Astrocyte of the hippocampus (primary cell): Measurements from ENCODE around the gene FAM229B.

Experiments
- DNase-seq: peaks from one replicate; pipeline ENCODE4 v3.0.0; 2011; ENCODE audit warnings: low read depth, low spot score

The FAM229B gene

DNA sequence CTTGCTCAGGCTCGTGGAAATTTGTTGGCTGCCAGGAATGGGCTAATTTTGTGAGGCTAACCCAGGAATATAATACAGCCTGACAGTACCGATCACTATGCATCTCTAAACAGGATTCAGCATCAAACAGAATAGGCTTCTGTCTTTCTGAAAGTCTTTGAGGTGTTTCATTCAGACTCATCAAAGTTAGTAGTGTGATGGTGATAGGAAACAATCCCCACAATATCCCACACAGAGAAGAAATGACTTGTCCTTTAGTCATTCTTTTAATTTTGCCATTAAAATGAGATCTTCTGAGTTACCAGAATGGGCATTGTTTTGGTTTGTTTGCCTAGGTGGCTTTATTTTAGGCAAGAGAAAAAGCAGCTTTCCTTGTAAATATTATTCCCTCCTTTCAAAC is 54.3 kb downstream of the FAM229B start:
- no peak for DNase-seq

DNA sequence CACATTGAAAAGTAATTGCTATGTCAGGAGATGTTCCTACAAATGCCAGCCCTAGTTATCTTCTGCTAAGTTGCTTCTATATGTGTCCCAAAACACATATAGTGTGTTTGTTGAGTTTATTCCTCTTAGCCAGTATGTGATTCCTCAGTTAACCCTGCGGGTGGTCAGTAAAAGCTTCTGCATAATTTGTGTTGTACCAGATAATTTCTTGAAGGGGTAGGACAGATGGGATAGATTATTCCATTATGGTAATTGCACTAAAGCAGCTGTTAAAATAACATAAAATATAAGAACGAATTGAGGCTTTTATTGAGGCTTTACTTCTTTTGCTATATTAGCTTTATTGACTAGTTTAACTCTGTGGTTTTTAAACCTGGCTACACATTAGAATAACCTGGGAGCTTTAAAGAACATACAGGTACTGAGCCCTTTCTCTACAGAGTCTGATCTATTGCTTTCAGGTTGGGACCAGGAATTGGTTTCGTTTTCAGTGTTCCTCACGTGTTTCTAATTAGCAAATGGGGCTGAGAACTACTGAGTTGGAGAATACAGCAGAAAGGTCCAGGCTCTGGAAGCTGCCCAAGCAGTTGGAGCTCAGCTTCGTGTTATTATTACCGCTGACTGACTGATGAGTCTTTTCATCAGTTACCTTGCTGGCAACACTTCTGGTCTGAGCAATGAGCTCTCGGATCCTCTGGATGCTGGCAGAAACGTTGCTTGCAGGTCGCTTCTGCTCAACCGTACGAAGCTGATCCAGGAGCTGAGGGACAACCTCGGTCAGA is 56.9 kb downstream of the FAM229B start:
- no peak for DNase-seq

DNA sequence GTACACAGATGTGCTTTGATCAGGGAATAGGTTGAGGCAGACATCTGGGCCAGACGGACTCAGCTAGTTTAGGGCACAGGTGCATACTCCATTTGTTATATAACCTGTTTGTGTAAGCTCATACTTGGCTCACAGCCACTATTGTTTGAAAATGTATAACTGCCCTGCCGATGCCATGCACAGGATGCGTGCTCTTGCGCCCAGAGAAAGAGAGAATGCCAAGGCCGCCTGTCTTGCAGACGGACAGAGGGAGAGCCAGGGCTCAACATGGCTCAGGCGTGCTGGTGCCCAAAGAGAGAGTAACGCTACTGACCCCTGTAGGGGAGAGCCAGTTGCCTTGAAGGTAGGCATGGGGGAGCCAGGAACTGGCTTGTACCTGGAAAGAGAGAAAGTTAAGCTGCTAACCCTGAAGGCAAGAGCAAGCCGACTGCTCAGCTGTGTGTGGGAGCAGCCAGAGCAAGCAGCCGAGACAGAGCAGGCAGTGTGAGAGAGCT is 57.7 kb downstream of the FAM229B start:
- no peak for DNase-seq

DNA sequence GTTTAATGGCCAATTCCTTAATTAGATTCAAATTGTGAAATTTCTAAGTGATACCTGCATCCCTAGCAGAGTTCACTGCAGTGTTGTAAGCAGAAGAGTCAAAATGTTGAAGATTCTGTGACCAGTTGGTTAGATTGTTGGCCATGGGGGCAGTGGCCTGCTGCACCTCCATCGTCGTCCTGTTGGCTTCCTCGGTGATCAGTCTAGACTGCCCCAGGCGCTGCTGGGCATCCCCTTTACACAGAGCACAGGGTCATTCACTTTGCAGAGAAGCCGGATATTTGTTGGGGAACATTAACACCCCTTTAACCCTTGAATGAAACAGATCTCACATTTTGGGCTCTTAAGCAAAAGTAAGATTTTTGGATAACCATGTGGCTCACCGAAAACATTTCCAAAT is 60.7 kb downstream of the FAM229B start:
- no peak for DNase-seq

DNA sequence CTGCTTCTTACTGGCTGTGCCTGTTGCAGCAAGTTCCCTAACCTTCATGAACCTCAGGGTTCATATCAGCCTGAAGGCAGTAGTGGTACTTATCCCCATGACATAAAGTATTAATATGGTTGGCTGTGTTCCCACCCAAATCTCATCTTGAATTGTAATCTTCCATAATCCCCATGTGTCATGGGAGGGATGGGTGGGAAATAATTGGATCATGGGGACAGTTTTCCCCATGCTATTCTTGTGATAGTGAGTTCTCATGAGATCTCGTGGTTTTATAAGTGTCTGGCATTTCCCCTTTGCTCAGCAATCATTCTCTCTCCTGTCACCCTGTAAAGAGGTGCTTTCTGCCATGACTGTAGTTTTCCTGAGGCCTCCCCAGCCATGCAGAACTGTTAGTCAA is 61.8 kb downstream of the FAM229B start:
- no peak for DNase-seq

DNA sequence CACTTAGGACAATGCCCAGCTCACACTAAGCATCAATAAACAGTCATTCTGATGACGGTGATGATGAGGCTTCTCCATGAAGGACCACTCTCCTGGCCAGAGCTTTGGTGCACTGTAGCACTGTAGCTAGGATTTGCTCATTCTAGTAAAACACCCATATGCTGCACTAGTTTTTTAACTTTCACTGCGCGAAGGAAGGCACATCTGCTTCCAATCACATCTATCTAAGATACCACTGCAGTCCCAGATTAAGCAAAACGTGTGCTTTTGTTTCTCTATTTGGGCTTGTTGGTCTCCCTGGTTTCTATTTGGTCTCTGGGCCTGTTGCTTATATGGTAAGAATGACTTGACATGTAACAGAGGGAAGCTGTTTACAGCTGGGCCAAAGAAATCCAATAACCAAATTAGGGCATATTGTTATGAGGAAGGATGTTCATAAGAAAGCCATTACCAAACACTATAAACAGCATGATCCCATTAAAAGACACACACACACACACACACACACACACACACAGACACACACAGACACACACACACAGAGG is 62.4 kb downstream of the FAM229B start:
- DNase-seq = no peak

DNA sequence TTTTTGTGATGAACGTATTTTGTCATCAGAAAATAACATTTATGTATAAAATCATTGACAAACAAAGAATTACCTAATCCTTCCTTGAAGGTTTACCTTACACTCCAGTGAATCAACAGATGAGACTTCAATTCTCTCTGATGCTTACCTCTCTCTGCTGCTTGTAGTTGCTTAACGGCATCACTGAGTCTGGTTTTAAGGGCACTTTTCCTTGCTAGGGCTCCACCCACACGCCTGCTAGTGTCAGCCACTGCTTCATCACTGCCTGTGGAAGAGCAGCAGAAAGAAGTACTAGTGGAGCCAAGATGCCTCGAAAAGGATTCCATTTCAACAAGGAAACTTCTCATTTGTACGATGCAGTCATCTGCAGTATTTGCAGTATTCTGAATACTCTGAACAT is 63.0 kb downstream of the FAM229B start:
- no peak for DNase-seq
